GM18498 (cell line): ENCODE data around the gene EMD.

Experiments
- ATAC-seq: cut with Tn5 transposase; IDR thresholded peaks from one replicate; pipeline ENCODE4 v1.9.1; 2021; ENCODE audit warnings: mild to moderate bottlenecking, moderate library complexity; ENCODE audit not compliant: unreplicated experiment

The EMD gene

DNA sequence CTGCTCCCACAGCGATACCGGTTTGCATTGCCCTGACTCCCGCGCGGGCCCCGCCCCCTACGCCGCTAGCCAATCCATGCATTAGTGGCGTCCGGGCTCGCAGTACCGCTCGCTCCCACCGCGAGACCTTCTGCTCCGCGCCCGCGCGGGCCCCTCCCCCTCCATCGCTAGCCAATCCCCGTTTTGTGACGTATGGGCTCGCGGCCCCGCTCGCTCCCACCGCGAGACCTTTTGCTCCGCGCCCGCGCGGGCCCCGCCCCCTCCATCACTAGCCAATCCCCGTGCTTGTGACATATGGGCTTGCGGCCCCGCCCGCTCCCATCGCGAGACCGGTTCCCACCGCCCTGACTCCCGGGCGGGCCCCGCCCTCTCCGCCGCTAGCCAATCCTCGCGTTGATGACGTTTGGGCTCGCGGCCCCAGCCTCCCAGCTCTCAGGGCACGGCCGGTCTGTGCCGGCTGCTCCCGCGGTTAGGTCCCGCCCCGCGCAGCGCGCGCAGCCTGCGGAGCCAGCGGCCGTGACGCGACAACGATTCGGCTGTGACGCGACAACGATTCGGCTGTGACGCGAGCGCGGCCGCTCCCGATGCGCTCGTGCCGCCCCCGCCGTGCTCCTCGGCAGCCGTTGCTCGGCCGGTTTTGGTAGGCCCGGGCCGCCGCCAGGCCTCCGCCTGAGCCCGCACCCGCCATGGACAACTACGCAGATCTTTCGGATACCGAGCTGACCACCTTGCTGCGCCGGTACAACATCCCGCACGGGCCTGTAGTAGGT is at the start of gene EMD:
TSS of gene EMD (plus strand) at position 497 of the 770 bp plus-strand sequence. CDS start at position 687, 190 bp downstream.
- peak; percentile 82 for ATAC-seq

- no peak for ATAC-seq
Measured at GRCh38 chrX:154332561-154332960, 46.5 kb upstream of the EMD start.

- ATAC-seq, result no peak
Measured at GRCh38 chrX:154333116-154333515, 46.0 kb upstream of the EMD start.

DNA sequence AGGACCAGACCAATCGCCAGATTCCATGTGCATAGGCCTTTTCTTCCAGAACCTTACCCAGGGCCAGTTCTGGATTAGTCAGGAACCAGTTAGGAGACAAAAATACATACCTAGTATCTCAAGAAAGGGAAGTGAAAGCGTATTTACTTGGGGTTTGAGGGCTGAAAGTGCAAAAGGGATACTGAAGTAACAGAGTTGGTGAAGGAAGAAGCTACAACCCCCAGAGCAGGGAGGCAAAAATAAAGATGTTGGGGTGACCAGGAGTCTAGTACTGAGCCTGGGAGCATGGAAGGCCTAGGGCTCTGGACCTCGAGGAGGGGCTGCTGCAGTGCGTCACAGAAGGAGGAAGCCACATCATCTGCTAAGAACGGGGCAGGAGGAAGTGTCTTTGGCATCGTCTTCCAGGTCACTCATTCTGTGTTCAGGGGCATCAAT is 45.2 kb upstream of the EMD start:
- ATAC-seq, result peak; percentile 77

GRCh38 chrX:154334496-154334895 is 44.6 kb upstream of the EMD start:
- ATAC-seq, result no peak

GRCh38 chrX:154341399-154342298 is 37.4 kb upstream of the EMD start:
- ATAC-seq, result peak; percentile 73

GRCh38 chrX:154343063-154343462 is 36.0 kb upstream of the EMD start:
- peak; percentile 18 for ATAC-seq

GRCh38 chrX:154343620-154344019 is 35.5 kb upstream of the EMD start:
- ATAC-seq, result peak; percentile 25

DNA sequence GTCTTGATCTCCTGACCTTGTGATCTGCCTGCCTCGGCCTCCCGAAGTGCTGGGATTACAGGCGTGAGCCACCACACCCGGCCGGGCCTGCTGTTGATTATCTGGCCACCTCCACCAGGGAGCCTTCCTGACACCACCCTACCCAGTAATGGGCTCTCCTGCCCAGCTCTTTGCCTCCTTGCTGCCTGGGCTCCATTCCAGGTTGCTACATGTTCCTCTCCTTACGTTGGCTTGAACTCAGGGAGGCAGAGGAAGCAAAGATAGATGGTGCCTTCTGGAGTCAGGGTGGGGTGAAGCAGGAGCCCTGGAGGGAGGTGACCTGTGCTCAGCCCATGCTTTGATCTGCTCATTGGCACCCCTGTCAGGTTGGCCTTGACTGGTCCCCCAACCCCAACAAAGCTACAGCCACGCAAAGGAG is 31.0 kb upstream of the EMD start:
- ATAC-seq, result no peak

GRCh38 chrX:154348646-154349358 is 30.3 kb upstream of the EMD start:
- no peak for ATAC-seq

DNA sequence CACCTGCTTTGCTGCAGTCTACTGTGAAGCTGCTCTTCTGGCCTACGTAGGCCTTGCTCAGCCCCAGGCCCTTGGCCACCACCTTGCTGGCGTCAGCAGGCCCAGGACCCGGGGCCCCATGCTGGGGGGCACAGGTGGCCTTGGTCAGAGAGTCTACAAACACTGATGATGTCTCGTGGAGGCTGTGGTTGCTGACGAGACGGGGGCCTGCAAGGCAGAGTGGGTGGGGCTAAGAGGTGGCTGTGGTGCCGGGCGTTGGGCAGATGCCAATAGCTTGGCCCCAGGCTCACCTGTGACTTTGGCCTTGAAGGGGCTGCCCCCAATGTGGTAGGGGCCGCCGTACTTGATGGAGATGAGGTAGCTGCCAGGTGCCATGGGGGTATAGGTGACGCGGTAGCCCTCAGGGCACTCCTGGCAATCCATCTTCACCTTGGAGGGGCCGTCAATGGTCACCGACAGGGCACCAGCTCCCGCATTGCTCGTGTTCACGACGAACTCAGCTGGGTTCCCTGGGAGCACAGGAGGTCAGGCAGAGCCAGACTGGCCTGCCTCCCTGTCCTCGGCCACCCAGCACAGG is 29.6 kb upstream of the EMD start:
- ATAC-seq, result no peak

DNA sequence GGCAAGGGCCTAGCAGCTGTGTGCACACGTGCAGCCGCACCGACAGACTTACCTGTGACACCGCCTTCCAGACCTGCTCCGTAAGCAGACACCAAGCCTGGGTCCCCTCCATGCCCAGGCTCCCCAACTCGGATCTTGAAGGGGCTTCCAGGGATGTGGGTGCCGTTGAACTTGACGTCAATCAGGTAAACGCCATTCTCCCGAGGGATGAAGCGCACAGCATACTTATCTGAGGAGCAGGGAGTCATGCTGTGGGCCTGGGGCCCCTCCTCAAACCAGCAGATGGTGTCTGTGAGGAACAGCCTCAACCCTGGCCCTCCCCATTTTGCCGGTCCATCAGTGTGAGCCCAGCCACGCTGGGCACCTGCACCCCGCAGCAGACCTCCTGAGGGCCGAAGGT is 29.1 kb upstream of the EMD start:
- ATAC-seq, result no peak

DNA sequence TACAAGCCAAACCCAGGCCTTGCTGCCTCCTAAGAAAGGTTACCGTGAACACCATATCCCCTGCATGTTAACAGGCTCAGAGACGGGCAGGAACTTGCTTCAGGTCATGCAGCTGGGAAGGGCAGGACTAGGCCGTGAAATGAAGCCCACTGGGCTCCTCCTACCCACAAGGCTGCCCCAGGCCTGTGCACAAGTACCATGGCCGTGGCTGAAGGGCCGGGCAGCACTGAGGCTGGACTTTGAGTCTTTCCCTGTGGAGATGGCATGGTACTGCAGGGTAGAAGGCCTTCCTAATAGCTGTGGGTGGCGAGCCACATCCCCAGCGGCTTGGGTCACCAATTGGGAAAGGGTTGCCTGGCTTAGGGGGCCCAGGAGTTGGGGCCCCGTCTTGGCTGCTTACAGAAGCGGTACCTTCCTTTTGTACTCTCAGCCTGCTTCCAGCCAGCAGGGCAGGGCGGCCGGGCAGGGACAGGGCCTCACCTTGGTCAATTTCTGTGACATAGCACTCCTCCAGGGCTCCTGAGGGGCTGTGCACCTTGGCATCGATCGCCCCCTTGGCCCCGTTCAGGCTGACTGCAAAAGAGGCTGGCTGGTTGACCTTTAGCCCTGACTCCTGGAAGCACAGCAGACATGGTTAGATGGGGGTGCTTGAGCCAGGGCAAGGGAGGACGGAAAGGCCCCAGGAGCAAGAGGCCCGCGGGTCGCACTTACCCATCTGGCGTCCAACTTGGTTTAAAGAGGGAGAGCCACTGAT is 28.5 kb upstream of the EMD start:
- no peak for ATAC-seq

GRCh38 chrX:154351183-154352011 is 27.7 kb upstream of the EMD start:
- ATAC-seq, result no peak

GRCh38 chrX:154352012-154352401 is 27.1 kb upstream of the EMD start:
- no peak for ATAC-seq

DNA sequence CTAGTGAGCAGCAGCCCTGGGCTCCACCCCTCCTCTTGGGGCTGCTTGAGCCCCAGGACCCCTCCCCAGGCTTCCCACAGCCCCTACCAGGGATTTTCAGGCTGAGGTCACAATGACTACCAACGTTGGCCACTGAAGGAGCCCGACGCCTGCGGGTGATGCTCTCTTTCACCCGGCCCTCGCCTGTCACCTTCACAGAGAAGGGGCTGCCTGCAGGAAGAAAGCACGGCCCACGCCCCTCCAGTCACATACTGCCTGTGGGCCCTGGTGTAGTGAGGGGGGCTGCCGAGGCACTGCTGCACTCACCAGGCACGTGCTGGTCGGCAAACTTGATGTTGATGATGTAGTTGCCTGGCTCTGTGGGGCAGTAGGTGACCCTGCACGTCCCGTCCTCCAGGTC is 26.6 kb upstream of the EMD start:
- no peak for ATAC-seq

- no peak for ATAC-seq
Measured at GRCh38 chrX:154353172-154353843, 25.8 kb upstream of the EMD start.

DNA sequence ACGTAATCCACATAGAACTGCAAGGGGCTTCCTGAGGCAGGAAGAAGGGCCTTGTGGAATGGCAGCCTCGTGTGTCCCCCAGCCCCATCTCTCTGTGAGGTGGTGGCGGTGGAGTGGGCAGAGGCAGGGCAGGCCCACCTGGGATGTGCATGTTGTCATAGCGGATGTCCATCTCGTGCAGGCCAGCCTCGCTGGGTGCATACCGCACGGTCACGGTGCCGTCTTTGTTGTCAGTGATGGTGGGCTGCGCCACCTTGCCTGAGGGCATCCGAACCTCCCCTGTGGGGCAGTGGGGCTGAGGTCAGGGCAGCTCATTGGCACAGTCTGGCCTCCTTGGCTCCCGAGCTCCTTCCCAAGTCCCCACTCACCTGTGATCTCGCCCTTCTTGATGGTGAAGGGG is 25.1 kb upstream of the EMD start:
- ATAC-seq, result no peak

- no peak for ATAC-seq
Measured at GRCh38 chrX:154354516-154354915, 24.6 kb upstream of the EMD start.
